ENCODE measurements around the gene C3orf18. TPM values are rescaled to one million over a fixed set of nuclear protein-coding genes. Genes with fewer than 3 reads are reported as not detected.
A peak's percentile ranks its signal among the peaks of the same experiment; 100 is the strongest.

The C3orf18 gene
- total RNA-seq, 4 donors from 2014 or later, result 12.6 to 27.4 (median 15.4) TPM

DNA sequence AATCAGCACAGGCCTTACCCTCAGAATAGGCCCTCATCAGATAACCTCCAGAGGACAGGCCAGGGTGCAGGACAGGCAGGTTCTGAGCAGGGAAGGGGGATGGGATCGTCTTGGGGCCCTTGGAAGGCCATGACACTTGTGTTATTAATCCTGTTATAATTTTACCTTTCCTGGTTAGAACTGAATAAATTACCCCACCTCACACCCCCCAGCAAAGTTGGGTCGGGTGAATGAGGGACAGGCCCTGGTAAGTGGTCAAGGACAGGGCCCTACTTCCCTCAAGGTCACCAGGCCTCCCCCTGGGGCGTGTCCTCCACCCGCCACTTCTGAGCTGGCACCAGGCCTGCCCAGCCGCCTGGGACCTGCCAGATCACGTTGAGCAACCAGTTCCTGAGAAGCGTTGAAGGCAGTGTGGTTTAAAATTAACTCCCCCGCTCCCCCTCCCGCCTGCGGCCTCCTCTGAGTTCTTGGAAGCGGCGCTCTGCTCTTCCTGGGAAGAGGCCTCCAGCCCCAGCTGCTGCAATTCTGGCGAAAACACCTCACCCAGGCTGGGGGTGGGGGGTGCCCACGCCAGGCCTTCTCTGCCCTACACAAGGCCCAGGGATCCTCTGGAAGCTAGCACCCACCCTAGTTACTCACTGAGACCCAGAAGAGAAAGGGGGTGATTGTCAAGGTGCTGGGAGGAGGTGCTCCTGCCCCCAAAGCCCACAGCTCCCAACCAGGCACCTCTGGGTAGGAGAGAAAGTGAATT lies 33.5 kb upstream of the C3orf18 start:
- H3K4me3 ChIP-seq, result peak overlapping the region in 3 of 4 donors; percentile 5 to 17 (median 10)
- intact Hi-C loops (cut with DNase I; ENCODE audit: low total_unique reads) (loop anchor here (1.0 kb wide), 1 partner anchor 17 kb away; no protein-coding TSS in a partner anchor), in situ Hi-C loops (cut with MboI; ENCODE audit: low sequenced_read_pairs in 4 of 4) (loop anchor here in 1 of 4 donors (25.0 kb wide), 1 partner anchor 786 kb away; the partner anchor contains the start of genes MANF and RBM15B)
- peaks cover 0 to under 1% of the 10 kb centered on the region in 2 donors for H3K36me3 ChIP-seq
- DNase-seq (peak; percentile 96 to 99), ATAC-seq (peak; percentile 75 to 76)
- H3K27ac ChIP-seq, result peak overlapping the region; percentile 95 to 99 (median 96)
- peaks cover 65 to 67% of the 10 kb centered on the region in 2 donors for H3K4me1 ChIP-seq
- no peaks in the 10 kb centered on the region for H3K27me3 ChIP-seq
- no peaks in the 10 kb centered on the region for H3K9me3 ChIP-seq
- TF ChIP-seq, protein P1, sequence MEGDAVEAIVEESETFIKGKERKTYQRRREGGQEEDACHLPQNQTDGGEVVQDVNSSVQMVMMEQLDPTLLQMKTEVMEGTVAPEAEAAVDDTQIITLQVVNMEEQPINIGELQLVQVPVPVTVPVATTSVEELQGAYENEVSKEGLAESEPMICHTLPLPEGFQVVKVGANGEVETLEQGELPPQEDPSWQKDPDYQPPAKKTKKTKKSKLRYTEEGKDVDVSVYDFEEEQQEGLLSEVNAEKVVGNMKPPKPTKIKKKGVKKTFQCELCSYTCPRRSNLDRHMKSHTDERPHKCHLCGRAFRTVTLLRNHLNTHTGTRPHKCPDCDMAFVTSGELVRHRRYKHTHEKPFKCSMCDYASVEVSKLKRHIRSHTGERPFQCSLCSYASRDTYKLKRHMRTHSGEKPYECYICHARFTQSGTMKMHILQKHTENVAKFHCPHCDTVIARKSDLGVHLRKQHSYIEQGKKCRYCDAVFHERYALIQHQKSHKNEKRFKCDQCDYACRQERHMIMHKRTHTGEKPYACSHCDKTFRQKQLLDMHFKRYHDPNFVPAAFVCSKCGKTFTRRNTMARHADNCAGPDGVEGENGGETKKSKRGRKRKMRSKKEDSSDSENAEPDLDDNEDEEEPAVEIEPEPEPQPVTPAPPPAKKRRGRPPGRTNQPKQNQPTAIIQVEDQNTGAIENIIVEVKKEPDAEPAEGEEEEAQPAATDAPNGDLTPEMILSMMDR (IDR thresholded peaks at IDR 0.05 in 4 of 5, conservative IDR thresholded peaks at IDR 0.05 in 1 of 5), result peak in 1 of 5 experiments; percentile 7
- peak; percentile 55 to 65 for TF ChIP-seq POLR2A (IDR thresholded peaks at IDR 0.05)

DNA sequence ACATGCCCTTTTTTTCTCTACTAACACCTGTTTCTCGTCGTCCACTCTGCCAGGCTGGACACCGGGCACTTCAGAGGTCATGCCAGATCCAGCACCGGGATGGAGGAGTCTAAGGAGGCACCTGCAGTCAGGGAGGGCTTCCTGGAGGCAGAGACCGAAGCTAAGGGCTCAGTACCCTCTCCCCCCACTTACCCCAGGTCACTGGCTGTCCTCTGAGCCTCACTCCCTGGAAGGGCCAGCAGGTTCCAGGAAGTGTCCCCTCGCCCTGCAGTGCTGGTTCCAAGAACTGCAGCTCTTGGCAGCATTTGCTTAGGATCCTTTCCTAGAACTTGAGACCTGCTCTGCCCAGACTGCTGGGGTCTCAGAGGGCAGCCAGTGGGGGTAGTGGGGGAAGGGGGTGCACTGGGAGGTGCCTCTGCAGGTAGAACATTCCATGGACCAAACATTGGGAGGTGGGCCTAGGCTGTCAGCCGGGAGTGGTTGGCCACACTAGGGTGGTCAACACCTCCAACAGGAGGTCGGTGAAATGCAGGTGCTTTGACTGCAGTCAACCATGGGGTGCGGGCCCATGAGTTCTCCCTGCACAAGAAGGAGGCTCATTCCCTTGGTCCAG lies 32.7 kb upstream of the C3orf18 start:
- intact Hi-C loops (cut with DNase I; ENCODE audit: low total_unique reads), result no loop called here

DNA sequence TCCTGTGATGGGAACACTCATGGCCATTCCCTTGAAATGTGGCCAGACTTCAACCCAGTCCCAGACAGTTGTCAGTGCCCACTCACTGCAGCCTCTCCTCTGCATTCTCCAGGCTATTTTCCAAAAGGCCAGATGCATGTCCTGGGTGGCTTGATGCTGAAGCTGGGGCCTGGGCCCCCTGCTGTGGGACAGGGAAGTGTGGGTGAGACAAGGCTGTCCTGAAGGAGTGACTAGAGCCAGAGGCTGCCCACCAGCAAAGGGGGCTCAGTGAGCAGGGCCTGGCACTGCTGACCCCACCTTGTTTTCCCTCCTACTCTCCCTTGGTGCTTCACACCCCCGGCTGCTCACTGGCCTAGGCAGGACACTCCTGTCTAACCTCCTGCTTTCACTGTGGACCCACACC lies 32.2 kb upstream of the C3orf18 start:
- intact Hi-C loops (cut with DNase I; ENCODE audit: low total_unique reads), result no loop called here
- Histone ChIP-seq H3K4me1 (peaks cover 53 to 56% of the 10 kb centered on the region in 2 donors), H3K36me3 (no peaks in the 10 kb centered on the region), H3K27ac (peak overlapping the region; percentile 95 to 99 (median 96)), H3K4me3 (no peak overlapping the region), H3K27me3 (no peaks in the 10 kb centered on the region), H3K9me3 (no peaks in the 10 kb centered on the region)
- in situ Hi-C loops (cut with MboI; ENCODE audit: low sequenced_read_pairs in 4 of 4), result loop anchor here in 1 of 4 donors (25.0 kb wide), 1 partner anchor 788 kb away; the partner anchor contains the start of genes MANF and RBM15B
- TF ChIP-seq, protein P1 (IDR thresholded peaks at IDR 0.05 in 4 of 5, conservative IDR thresholded peaks at IDR 0.05 in 1 of 5), result no peak
- no peak for TF ChIP-seq POLR2A (IDR thresholded peaks at IDR 0.05)
- DNase-seq, result no peak
- no peak for ATAC-seq

More for the DNA sequence above, 32.7 kb upstream of the C3orf18 start:
- Histone ChIP-seq H3K27me3 (no peaks in the 10 kb centered on the region), H3K4me1 (peaks cover 57 to 59% of the 10 kb centered on the region in 2 donors), H3K9me3 (no peaks in the 10 kb centered on the region), H3K36me3 (no peaks in the 10 kb centered on the region), H3K4me3 (no peak overlapping the region), H3K27ac (peak overlapping the region; percentile 95 to 99 (median 96))
- ATAC-seq, result no peak
- in situ Hi-C loops (cut with MboI; ENCODE audit: low sequenced_read_pairs in 4 of 4), result loop anchor here in 1 of 4 donors (25.0 kb wide), 1 partner anchor 787 kb away; the partner anchor contains the start of genes MANF and RBM15B
- TF ChIP-seq, protein P1 (IDR thresholded peaks at IDR 0.05 in 4 of 5, conservative IDR thresholded peaks at IDR 0.05 in 1 of 5), result no peak
- no peak for TF ChIP-seq POLR2A (IDR thresholded peaks at IDR 0.05)
- DNase-seq, result peak in 1 of 2 donors; percentile 58

DNA sequence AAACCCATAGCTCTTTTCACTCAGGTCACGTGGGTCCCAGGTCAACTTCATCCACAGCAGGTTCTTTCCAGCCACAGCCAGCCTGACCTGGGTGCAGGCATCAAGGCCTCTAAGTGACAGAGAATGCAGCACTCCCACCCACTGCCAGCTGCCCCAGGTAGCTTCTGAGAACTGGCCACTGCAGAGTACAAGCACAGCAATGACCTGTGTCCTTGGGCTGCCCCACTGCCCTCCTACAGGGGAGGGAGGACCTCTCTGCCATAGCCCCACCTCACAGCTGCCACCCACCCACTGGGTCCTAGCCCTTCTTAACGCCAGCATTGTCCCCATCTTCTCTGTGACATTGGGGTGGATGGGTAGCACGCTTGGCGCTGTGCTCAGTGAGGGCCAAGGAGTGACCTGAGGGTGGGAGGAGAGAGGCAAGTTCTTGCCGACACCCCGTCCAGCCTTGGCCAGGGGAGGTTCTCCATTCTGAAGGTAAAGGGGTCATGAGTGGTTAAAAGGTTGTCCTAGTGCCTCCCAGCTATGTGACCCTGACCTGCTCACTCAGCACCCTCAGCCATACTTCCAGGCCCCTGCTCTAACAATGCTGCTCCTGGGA lies 31.7 kb upstream of the C3orf18 start:
- in situ Hi-C loops (cut with MboI; ENCODE audit: low sequenced_read_pairs in 4 of 4) (no loop called here), intact Hi-C loops (cut with DNase I; ENCODE audit: low total_unique reads) (no loop called here)
- TF ChIP-seq, protein P1 (IDR thresholded peaks at IDR 0.05 in 4 of 5, conservative IDR thresholded peaks at IDR 0.05 in 1 of 5), result no peak
- no peak for TF ChIP-seq POLR2A (IDR thresholded peaks at IDR 0.05)
- H3K27ac ChIP-seq, result peak overlapping the region; percentile 95 to 99 (median 96)
- DNase-seq (no peak), ATAC-seq (no peak)
- H3K9me3 ChIP-seq, result no peaks in the 10 kb centered on the region
- no peaks in the 10 kb centered on the region for H3K36me3 ChIP-seq
- H3K4me1 ChIP-seq, result peaks cover 48 to 51% of the 10 kb centered on the region in 2 donors
- no peak overlapping the region for H3K4me3 ChIP-seq
- H3K27me3 ChIP-seq, result no peaks in the 10 kb centered on the region
